Vagina (tissue), 2 donors: ENCODE results near the gene HM13. TPM values are rescaled to one million over a fixed set of nuclear protein-coding genes. Genes with fewer than 3 reads are reported as not detected.
A peak's percentile ranks its signal among the peaks of the same experiment; 100 is the strongest.

Experiments
- DNase-seq, 2 donors: peaks; one replicate each; pipeline ENCODE4 v3.0.0-alpha.2; 2017; ENCODE audit errors: extremely low spot score in 2 of 2
- H3K27ac ChIP-seq: fragments of 200-600 bp; sonication (generic); one replicate; pipeline ENCODE4 v1.5.1; 2019
- H3K27me3 ChIP-seq: fragments of 200-600 bp; sonication (generic); one replicate; pipeline ENCODE4 v1.5.1; 2019
- H3K36me3 ChIP-seq, 2 donors: fragments of 200-600 bp; sonication (generic); one replicate each; pipeline ENCODE4 v1.5.1; 2017 to 2019
- H3K4me1 ChIP-seq: fragments of 200-600 bp; sonication (generic); one replicate; pipeline ENCODE4 v1.5.1; 2019
- H3K4me3 ChIP-seq, 2 donors: fragments of 200-600 bp; sonication (generic); 1 replicate in 1 of 2; 2 replicates in 1 of 2; pipeline ENCODE4 v1.5.1; 2016 to 2019
- H3K9me3 ChIP-seq: fragments of 200-600 bp; sonication (generic); one replicate; pipeline ENCODE4 v1.5.1; 2019
- POLR2A ChIP-seq, 2 donors: fragments of 450-650 bp; IDR thresholded peaks; one replicate each; pipeline ENCODE4 v1.6.1; 2017; ENCODE audit warnings: antibody characterized with exemption in 2 of 2, mild to moderate bottlenecking in 2 of 2, moderate library complexity in 2 of 2
- POLR2AphosphoS5 ChIP-seq, 2 donors: sonication (generic); formaldehyde crosslinking; IDR thresholded peaks; one replicate each; pipeline ENCODE4 v1.9.0; 2017; ENCODE audit warnings: antibody characterized with exemption in 2 of 2, mild to moderate bottlenecking in 2 of 2, low read depth in 1 of 2; ENCODE audit not compliant: insufficient read depth in 1 of 2
- intact Hi-C: fragments of 100-400 bp; cut with DNase I; formaldehyde crosslinking; loops from one replicate; pipeline ENCODE4 v1.15.1; 2023
- total RNA-seq: library from RNA; depleted of rRNA; stranded (reverse); fragments of >200 nt; gene quantifications from one replicate; pipeline ENCODE4 v1.2.3, GENCODE V29; 2016
- TF ChIP-seq, protein P1 (sequence below), 3 experiments: fragments of 450-650 bp in 2 of 3; fragments of 200-600 bp in 1 of 3; sonication (generic) in 1 of 3; IDR thresholded peaks; one replicate each; pipeline ENCODE4 v1.5.1; 2017 to 2019; ENCODE audit warnings: antibody characterized with exemption in 3 of 3, mild to moderate bottlenecking in 2 of 3, moderate library complexity in 2 of 3

HM13 gene
- total RNA-seq, 1 donor from 2014 or later, result 77.8 TPM

- Histone ChIP-seq H3K9me3 (no peaks in the 10 kb centered on the region), H3K4me1 (peaks cover 60% of the 10 kb centered on the region), H3K27ac (peak within 1 kb of the TSS; percentile 77), H3K27me3 (no peaks in the 10 kb centered on the region), H3K36me3 (no peaks in the 10 kb centered on the region), H3K4me3 (peak within 1 kb of the TSS; percentile 71 to 96)
- intact Hi-C loops, result loop anchor here (2.0 kb wide), 1 partner anchor 32 kb away; no protein-coding TSS in a partner anchor
- DNase-seq, result peak in 1 of 2 donors; percentile 98
- TF ChIP-seq POLR2A (IDR thresholded peaks at IDR 0.05) (peak in 1 of 2 donors; percentile 92), POLR2AphosphoS5 (IDR thresholded peaks at IDR 0.05; ENCODE audit: insufficient read depth in 1 of 2, low read depth in 1 of 2) (peak; percentile 83 to 99)
- TF ChIP-seq, protein P1, sequence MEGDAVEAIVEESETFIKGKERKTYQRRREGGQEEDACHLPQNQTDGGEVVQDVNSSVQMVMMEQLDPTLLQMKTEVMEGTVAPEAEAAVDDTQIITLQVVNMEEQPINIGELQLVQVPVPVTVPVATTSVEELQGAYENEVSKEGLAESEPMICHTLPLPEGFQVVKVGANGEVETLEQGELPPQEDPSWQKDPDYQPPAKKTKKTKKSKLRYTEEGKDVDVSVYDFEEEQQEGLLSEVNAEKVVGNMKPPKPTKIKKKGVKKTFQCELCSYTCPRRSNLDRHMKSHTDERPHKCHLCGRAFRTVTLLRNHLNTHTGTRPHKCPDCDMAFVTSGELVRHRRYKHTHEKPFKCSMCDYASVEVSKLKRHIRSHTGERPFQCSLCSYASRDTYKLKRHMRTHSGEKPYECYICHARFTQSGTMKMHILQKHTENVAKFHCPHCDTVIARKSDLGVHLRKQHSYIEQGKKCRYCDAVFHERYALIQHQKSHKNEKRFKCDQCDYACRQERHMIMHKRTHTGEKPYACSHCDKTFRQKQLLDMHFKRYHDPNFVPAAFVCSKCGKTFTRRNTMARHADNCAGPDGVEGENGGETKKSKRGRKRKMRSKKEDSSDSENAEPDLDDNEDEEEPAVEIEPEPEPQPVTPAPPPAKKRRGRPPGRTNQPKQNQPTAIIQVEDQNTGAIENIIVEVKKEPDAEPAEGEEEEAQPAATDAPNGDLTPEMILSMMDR (IDR thresholded peaks at IDR 0.05), result no peak
Observed at GRCh38 chr20:31605031-31605901, 91.0 kb downstream of the HM13 start, which contains the start of gene ID1. TSS of gene ID1 (plus strand) at chr20:31605289. CDS start at chr20:31605388, 99 bp downstream.

GRCh38 chr20:31605902-31606803 is 91.9 kb downstream of the HM13 start:
- Histone ChIP-seq H3K4me1 (peaks cover 69% of the 10 kb centered on the region), H3K36me3 (no peaks in the 10 kb centered on the region), H3K9me3 (no peaks in the 10 kb centered on the region), H3K27ac (peak overlapping the region; percentile 77), H3K4me3 (peak overlapping the region; percentile 71 to 96), H3K27me3 (no peaks in the 10 kb centered on the region)
- intact Hi-C loops, result loop anchor here (2.0 kb wide), 1 partner anchor 33 kb away; no protein-coding TSS in a partner anchor
- TF ChIP-seq POLR2A (IDR thresholded peaks at IDR 0.05) (no peak), POLR2AphosphoS5 (IDR thresholded peaks at IDR 0.05; ENCODE audit: insufficient read depth in 1 of 2, low read depth in 1 of 2) (peak in 1 of 2 donors; percentile 72)
- TF ChIP-seq, protein P1 (IDR thresholded peaks at IDR 0.05), result no peak
- DNase-seq, result no peak

- Histone ChIP-seq H3K9me3 (no peaks in the 10 kb centered on the region), H3K4me3 (peak overlapping the region; percentile 71 to 96), H3K27ac (peak overlapping the region; percentile 77), H3K36me3 (no peaks in the 10 kb centered on the region), H3K4me1 (peaks cover 78% of the 10 kb centered on the region), H3K27me3 (no peaks in the 10 kb centered on the region)
- no peak for DNase-seq
- TF ChIP-seq, protein P1 (IDR thresholded peaks at IDR 0.05), result no peak
- TF ChIP-seq POLR2A (IDR thresholded peaks at IDR 0.05) (no peak), POLR2AphosphoS5 (IDR thresholded peaks at IDR 0.05; ENCODE audit: insufficient read depth in 1 of 2, low read depth in 1 of 2) (peak in 1 of 2 donors; percentile 39)
- intact Hi-C loops, result no loop called here
Observed at GRCh38 chr20:31606804-31607639, 92.8 kb downstream of the HM13 start.

GRCh38 chr20:31607640-31608250 is 93.5 kb downstream of the HM13 start:
- DNase-seq, result no peak
- Histone ChIP-seq H3K27me3 (no peaks in the 10 kb centered on the region), H3K27ac (peak overlapping the region; percentile 77), H3K4me1 (peaks cover 80% of the 10 kb centered on the region), H3K36me3 (no peaks in the 10 kb centered on the region), H3K9me3 (no peaks in the 10 kb centered on the region), H3K4me3 (peak overlapping the region; percentile 71 to 96)
- TF ChIP-seq POLR2AphosphoS5 (IDR thresholded peaks at IDR 0.05; ENCODE audit: insufficient read depth in 1 of 2, low read depth in 1 of 2), result no peak
- no peak for TF ChIP-seq POLR2A (IDR thresholded peaks at IDR 0.05)
- TF ChIP-seq, protein P1 (IDR thresholded peaks at IDR 0.05), result no peak
- intact Hi-C loops, result no loop called here
